Measurements from ENCODE around the gene GZMB. TPM values are rescaled to one million over a fixed set of nuclear protein-coding genes. Genes with fewer than 3 reads are reported as not detected.

GZMB gene
- total RNA-seq, 5 donors from 2014 or later (not counting 1 experiment from before 2014, with no cell fraction given), result 3.5 to 66.2 (median 12.6) TPM

DNA sequence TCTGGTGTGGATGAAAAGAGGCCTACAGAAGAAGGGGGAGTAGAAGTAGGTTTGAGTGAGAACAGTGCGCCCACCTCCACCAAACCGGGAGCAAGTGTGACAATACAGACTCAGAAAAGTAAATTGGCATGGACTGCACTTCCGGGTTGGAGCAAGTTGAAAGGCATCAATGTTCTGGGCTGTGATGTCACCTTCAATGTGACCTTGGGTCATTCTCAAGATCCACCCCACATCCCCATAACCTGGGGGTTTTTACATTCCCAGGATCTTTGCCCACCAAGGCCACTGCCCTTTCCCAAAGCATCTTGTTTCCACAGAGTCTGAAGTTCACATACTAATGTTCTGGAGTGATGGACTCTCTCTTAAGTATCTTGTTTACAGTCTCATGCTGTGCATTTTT lies 5.3 kb upstream of the GZMB start:
- Mint-ChIP-seq H3K27ac (no peak overlapping the region), H3K27me3 (no peaks in the 10 kb centered on the region), H3K4me1 (peaks cover 3 to 10% (median 8%) of the 10 kb centered on the region in 3 donors), H3K9me3 (no peaks in the 10 kb centered on the region), H3K36me3 (no peaks in the 10 kb centered on the region), H3K4me3 (no peak overlapping the region)
- Histone ChIP-seq H3K4me3 (ENCODE audit: control insufficient read depth in 1 of 2, extremely low read depth in 1 of 2, low read length in 1 of 2) (no peak overlapping the region), H3K4me1 (ENCODE audit: control insufficient read depth in 1 of 2, extremely low read depth in 1 of 2, insufficient read depth in 2 of 2, low read length in 2 of 2) (peaks cover 0 to 2% of the 10 kb centered on the region in 2 experiments), H3K36me3 (ENCODE audit: control insufficient read depth in 2 of 2, extremely low read depth in 1 of 2, insufficient read depth in 1 of 2, low read length in 1 of 2) (no peaks in the 10 kb centered on the region), H3K27ac (ENCODE audit: low read length) (no peak overlapping the region), H3K27me3 (replicated peaks in 1 of 2; ENCODE audit: control insufficient read depth in 2 of 2, extremely low read depth in 1 of 2, insufficient read depth in 2 of 2, low read length in 1 of 2) (peaks cover 0 to 9% of the 10 kb centered on the region in 2 experiments), H3K9me3 (no peaks in the 10 kb centered on the region)
- no peak for ATAC-seq (replicated peaks in 1 of 4)
- no peak for DNase-seq
- WGBS (ENCODE audit: insufficient coverage), result 100% methylated on average over 1 of the region's 3 CpGs
- ChIA-PET CTCF (no interaction called here), POLR2A (no interaction called here)

DNA sequence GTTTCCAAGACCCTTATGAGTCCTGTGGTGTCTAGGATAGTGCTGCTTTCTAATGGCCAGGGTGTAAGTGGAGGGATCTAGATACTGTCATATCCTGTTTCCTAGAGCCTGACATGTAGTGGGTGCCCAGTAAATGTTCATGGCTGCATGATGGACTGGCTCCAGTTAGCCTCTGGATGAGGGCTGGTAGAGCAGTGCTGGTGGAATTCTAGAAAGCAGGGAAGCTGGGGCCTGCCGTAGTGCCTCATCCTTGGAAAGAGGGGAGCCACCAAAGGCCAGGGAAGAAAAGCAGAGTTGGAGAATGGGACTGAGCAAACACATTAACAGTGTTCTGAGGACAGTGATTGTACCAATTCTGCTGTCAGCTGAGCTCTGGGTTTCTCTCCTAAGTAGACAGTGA lies 637 bp downstream of the GZMB start:
- no peaks in the 10 kb centered on the region for H3K36me3 ChIP-seq (ENCODE audit: control insufficient read depth in 2 of 2, extremely low read depth in 1 of 2, insufficient read depth in 1 of 2, low read length in 1 of 2)
- Mint-ChIP-seq H3K4me3 (peak overlapping the region in 2 of 3 donors; percentile 51 to 66), H3K36me3 (no peaks in the 10 kb centered on the region), H3K9me3 (no peaks in the 10 kb centered on the region), H3K27me3 (peaks cover 0 to 2% of the 10 kb centered on the region in 2 donors), H3K27ac (peak overlapping the region in 1 of 2 donors; percentile 69), H3K4me1 (peaks cover 7 to 15% (median 15%) of the 10 kb centered on the region in 3 donors)
- H3K4me1 ChIP-seq (ENCODE audit: control insufficient read depth in 1 of 2, extremely low read depth in 1 of 2, insufficient read depth in 2 of 2, low read length in 2 of 2), result peaks cover 0 to 29% of the 10 kb centered on the region in 2 experiments
- H3K9me3 ChIP-seq, result no peaks in the 10 kb centered on the region
- no peak for ATAC-seq (replicated peaks in 1 of 4)
- H3K27me3 ChIP-seq (replicated peaks in 1 of 2; ENCODE audit: control insufficient read depth in 2 of 2, extremely low read depth in 1 of 2, insufficient read depth in 2 of 2, low read length in 1 of 2), result no peaks in the 10 kb centered on the region
- POLR2A ChIA-PET, result interaction anchor here in 1 of 2 donors (1.2 kb wide), 1 partner anchor 23 kb away, joined by 4 read pairs; no protein-coding TSS in a partner anchor
- no CpG with 5 or more reads among the region's 1 CpG for WGBS (ENCODE audit: insufficient coverage)
- DNase-seq, result no peak
- peak overlapping the region in 1 of 2 donors; percentile 44 for H3K4me3 ChIP-seq (ENCODE audit: control insufficient read depth in 1 of 2, extremely low read depth in 1 of 2, low read length in 1 of 2)
- H3K27ac ChIP-seq (ENCODE audit: low read length), result peak overlapping the region; percentile 82
- CTCF ChIA-PET, result interaction anchor here in 1 of 2 donors (0.6 kb wide), 1 partner anchor 11 kb away, joined by 5 read pairs; no protein-coding TSS in a partner anchor

DNA sequence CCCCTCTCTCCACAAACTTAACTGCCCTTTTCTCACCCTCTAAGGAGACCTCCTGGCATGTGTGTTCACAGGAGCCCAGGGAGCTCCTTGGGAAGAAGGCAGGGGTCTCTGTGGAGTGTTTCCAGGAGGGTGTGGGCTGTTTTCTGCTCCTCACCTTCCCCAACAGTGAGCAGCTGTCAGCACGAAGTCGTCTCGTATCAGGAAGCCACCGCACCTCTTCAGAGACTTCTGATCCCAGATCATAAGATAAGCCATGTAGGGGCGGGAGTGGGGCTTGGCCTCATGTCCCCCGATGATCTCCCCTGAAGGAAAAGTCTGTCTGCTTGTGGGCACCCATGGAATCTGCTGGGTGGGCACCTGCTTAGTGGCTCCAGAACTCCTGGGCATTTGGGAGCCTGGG lies 1.2 kb downstream of the GZMB start:
- 46% methylated on average over 2 of the region's 6 CpGs for WGBS (ENCODE audit: insufficient coverage)
- H3K27ac Mint-ChIP-seq, result no peak overlapping the region
- DNase-seq (no peak), ATAC-seq (replicated peaks in 1 of 4) (no peak)
- Histone ChIP-seq H3K27ac (ENCODE audit: low read length) (peak overlapping the region; percentile 82), H3K27me3 (replicated peaks in 1 of 2; ENCODE audit: control insufficient read depth in 2 of 2, extremely low read depth in 1 of 2, insufficient read depth in 2 of 2, low read length in 1 of 2) (no peaks in the 10 kb centered on the region), H3K4me1 (ENCODE audit: control insufficient read depth in 1 of 2, extremely low read depth in 1 of 2, insufficient read depth in 2 of 2, low read length in 2 of 2) (peaks cover 0 to 30% of the 10 kb centered on the region in 2 experiments), H3K4me3 (ENCODE audit: control insufficient read depth in 1 of 2, extremely low read depth in 1 of 2, low read length in 1 of 2) (peak overlapping the region in 1 of 2 donors; percentile 44), H3K9me3 (no peaks in the 10 kb centered on the region), H3K36me3 (ENCODE audit: control insufficient read depth in 2 of 2, extremely low read depth in 1 of 2, insufficient read depth in 1 of 2, low read length in 1 of 2) (no peaks in the 10 kb centered on the region)
- ChIA-PET CTCF (no interaction called here), POLR2A (no interaction called here)
- peak overlapping the region in 2 of 3 donors; percentile 51 to 66 for H3K4me3 Mint-ChIP-seq
- H3K36me3 Mint-ChIP-seq, result no peaks in the 10 kb centered on the region
- H3K9me3 Mint-ChIP-seq, result no peaks in the 10 kb centered on the region
- H3K4me1 Mint-ChIP-seq, result peaks cover 7 to 16% (median 15%) of the 10 kb centered on the region in 3 donors
- H3K27me3 Mint-ChIP-seq, result peaks cover 0 to 2% of the 10 kb centered on the region in 2 donors

DNA sequence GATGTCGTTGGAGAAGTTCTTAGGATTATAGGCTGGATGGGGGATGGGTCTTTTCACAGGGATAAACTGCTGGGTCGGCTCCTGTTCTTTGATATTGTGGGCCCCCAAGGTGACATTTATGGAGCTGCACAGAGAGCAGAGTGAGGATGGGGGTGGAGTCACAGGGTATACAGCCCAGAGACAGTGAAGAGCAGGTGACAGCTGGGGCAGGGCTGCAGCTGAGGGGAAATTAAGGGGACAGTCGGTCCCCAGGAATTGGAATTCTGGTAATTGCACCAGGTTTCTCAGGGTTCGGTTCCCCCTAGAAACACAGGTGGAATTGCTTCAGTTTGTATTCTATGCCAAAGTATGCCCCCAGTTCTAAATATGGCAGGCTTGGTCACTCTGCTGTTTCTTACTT lies 1.7 kb downstream of the GZMB start:
- ChIA-PET POLR2A (no interaction called here), CTCF (no interaction called here)
- Mint-ChIP-seq H3K27me3 (peaks cover 2 to 6% of the 10 kb centered on the region in 2 donors), H3K4me3 (peak overlapping the region in 2 of 3 donors; percentile 51 to 71), H3K4me1 (peaks cover 7 to 18% (median 15%) of the 10 kb centered on the region in 3 donors), H3K36me3 (no peaks in the 10 kb centered on the region), H3K9me3 (no peaks in the 10 kb centered on the region), H3K27ac (no peak overlapping the region)
- peak overlapping the region; percentile 82 for H3K27ac ChIP-seq (ENCODE audit: low read length)
- 45% methylated on average over 2 of the region's 4 CpGs for WGBS (ENCODE audit: insufficient coverage)
- peak overlapping the region in 1 of 2 donors; percentile 44 for H3K4me3 ChIP-seq (ENCODE audit: control insufficient read depth in 1 of 2, extremely low read depth in 1 of 2, low read length in 1 of 2)
- DNase-seq, result no peak
- H3K9me3 ChIP-seq, result no peaks in the 10 kb centered on the region
- peaks cover 0 to 31% of the 10 kb centered on the region in 2 experiments for H3K4me1 ChIP-seq (ENCODE audit: control insufficient read depth in 1 of 2, extremely low read depth in 1 of 2, insufficient read depth in 2 of 2, low read length in 2 of 2)
- no peak for ATAC-seq (replicated peaks in 1 of 4)
- H3K27me3 ChIP-seq (replicated peaks in 1 of 2; ENCODE audit: control insufficient read depth in 2 of 2, extremely low read depth in 1 of 2, insufficient read depth in 2 of 2, low read length in 1 of 2), result no peaks in the 10 kb centered on the region
- H3K36me3 ChIP-seq (ENCODE audit: control insufficient read depth in 2 of 2, extremely low read depth in 1 of 2, insufficient read depth in 1 of 2, low read length in 1 of 2), result no peaks in the 10 kb centered on the region

DNA sequence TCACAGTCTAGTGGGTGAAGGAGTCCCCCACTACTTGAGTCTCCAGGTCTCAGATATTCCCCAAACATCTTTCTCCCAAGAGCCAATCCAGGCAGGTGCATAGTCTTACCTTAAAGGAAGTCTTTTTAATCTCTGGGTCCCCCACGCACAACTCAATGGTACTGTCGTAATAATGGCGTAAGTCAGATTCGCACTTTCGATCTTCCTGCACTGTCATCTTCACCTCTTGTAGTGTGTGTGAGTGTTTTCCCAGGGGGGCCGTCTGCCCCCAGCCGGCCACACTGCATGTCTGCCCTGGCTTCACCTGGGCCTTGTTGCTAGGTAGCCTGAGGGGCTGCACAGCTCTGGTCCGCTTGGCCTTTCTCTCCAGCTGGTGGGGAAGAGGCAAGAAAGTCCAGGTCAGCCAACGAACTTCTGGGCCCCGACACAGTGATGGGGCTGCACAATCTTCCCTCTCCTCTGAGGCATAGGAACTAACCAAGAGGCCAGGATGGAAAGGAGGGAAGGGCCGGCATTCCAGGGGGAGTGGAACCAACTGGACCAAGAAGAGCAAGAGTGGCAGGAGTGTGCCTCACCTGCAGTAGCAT lies 2.1 kb downstream of the GZMB start:
- no peaks in the 10 kb centered on the region for H3K9me3 Mint-ChIP-seq
- 73% methylated on average over 3 of the region's 11 CpGs for WGBS (ENCODE audit: insufficient coverage)
- peaks cover 7 to 18% (median 15%) of the 10 kb centered on the region in 3 donors for H3K4me1 Mint-ChIP-seq
- Histone ChIP-seq H3K4me1 (ENCODE audit: control insufficient read depth in 1 of 2, extremely low read depth in 1 of 2, insufficient read depth in 2 of 2, low read length in 2 of 2) (peaks cover 0 to 31% of the 10 kb centered on the region in 2 experiments), H3K27me3 (replicated peaks in 1 of 2; ENCODE audit: control insufficient read depth in 2 of 2, extremely low read depth in 1 of 2, insufficient read depth in 2 of 2, low read length in 1 of 2) (no peaks in the 10 kb centered on the region), H3K9me3 (no peaks in the 10 kb centered on the region), H3K36me3 (ENCODE audit: control insufficient read depth in 2 of 2, extremely low read depth in 1 of 2, insufficient read depth in 1 of 2, low read length in 1 of 2) (no peaks in the 10 kb centered on the region), H3K4me3 (ENCODE audit: control insufficient read depth in 1 of 2, extremely low read depth in 1 of 2, low read length in 1 of 2) (peak overlapping the region in 1 of 2 donors; percentile 16), H3K27ac (ENCODE audit: low read length) (peak overlapping the region; percentile 30)
- POLR2A ChIA-PET, result no interaction called here
- DNase-seq (peak in 3 of 35 experiments; percentile 25 to 40 (median 37)), ATAC-seq (replicated peaks in 1 of 4) (no peak)
- CTCF ChIA-PET, result no interaction called here
- H3K27ac Mint-ChIP-seq, result peak overlapping the region in 1 of 2 donors; percentile 58
- peak overlapping the region in 1 of 3 donors; percentile 71 for H3K4me3 Mint-ChIP-seq
- H3K36me3 Mint-ChIP-seq, result no peaks in the 10 kb centered on the region
- H3K27me3 Mint-ChIP-seq, result peaks cover 3 to 7% of the 10 kb centered on the region in 2 donors

DNA sequence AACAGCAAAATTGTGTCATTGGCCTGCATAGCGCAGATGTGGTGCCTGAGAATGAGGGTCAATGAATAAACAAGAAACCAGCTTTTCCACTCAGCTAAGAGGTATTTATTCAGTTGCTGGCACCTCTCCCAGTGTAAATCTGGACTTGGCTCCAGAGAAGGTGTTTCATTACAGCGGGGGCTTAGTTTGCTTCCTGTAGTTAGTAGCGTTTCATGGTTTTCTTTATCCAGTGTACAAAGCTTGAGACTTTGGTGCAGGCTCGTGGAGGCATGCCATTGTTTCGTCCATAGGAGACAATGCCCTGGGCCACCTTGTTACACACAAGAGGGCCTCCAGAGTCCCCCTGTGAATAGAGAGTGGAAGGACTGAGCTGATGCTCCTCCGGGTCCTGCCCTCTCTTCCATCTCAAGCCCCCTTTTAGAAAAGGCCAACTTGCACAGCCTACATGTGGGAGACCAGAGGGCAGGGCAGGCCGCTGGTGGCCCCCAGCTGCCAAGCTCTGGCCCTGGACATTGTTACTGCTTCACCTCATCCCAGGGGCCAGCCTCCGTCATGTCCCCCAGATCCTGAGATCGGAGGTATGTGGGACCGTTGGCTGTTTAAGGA lies 3.0 kb downstream of the GZMB start:
- ATAC-seq (replicated peaks in 1 of 4) (no peak), DNase-seq (no peak)
- Histone ChIP-seq H3K27me3 (replicated peaks in 1 of 2; ENCODE audit: control insufficient read depth in 2 of 2, extremely low read depth in 1 of 2, insufficient read depth in 2 of 2, low read length in 1 of 2) (no peaks in the 10 kb centered on the region), H3K36me3 (ENCODE audit: control insufficient read depth in 2 of 2, extremely low read depth in 1 of 2, insufficient read depth in 1 of 2, low read length in 1 of 2) (no peaks in the 10 kb centered on the region), H3K4me3 (ENCODE audit: control insufficient read depth in 1 of 2, extremely low read depth in 1 of 2, low read length in 1 of 2) (peak overlapping the region in 1 of 2 donors; percentile 16), H3K9me3 (no peaks in the 10 kb centered on the region), H3K27ac (ENCODE audit: low read length) (peak overlapping the region; percentile 30), H3K4me1 (ENCODE audit: control insufficient read depth in 1 of 2, extremely low read depth in 1 of 2, insufficient read depth in 2 of 2, low read length in 2 of 2) (peaks cover 0 to 31% of the 10 kb centered on the region in 2 experiments)
- Mint-ChIP-seq H3K27me3 (peaks cover 3 to 7% of the 10 kb centered on the region in 2 donors), H3K27ac (no peak overlapping the region), H3K4me1 (peaks cover 7 to 18% (median 13%) of the 10 kb centered on the region in 3 donors), H3K36me3 (no peaks in the 10 kb centered on the region), H3K9me3 (no peaks in the 10 kb centered on the region), H3K4me3 (no peak overlapping the region)
- POLR2A ChIA-PET, result no interaction called here
- 88% methylated on average over 3 of the region's 10 CpGs for WGBS (ENCODE audit: insufficient coverage)
- CTCF ChIA-PET, result interaction anchor here in 1 of 2 donors (0.8 kb wide), 1 partner anchor 12 kb away, joined by 3 read pairs; no protein-coding TSS in a partner anchor
